GM18511 (cell line): ENCODE measurements around the gene SLAMF7.
"Not testable (repeated sequence)": the region's sequence is repeated elsewhere in the genome, so short reads cannot be mapped to it uniquely, and the experiment has no call there.

Experiments used
- ATAC-seq: cut with Tn5 transposase; IDR thresholded peaks from one replicate; pipeline ENCODE4 v1.9.1; 2021; ENCODE audit warnings: mild to moderate bottlenecking, moderate library complexity; ENCODE audit not compliant: unreplicated experiment

SLAMF7 gene

GRCh38 chr1:160720356-160721085, 18.5 kb upstream of the SLAMF7 start:
- ATAC-seq = no peak

GRCh38 chr1:160721473-160721872, 17.6 kb upstream of the SLAMF7 start:
- ATAC-seq = no peak

GRCh38 chr1:160722726-160723125, 16.3 kb upstream of the SLAMF7 start:
- no peak for ATAC-seq

- no peak for ATAC-seq
Observed at GRCh38 chr1:160723332-160723731, 15.7 kb upstream of the SLAMF7 start.

GRCh38 chr1:160724465-160725242, 14.4 kb upstream of the SLAMF7 start:
- ATAC-seq = no peak

GRCh38 chr1:160726114-160726497, 12.9 kb upstream of the SLAMF7 start:
- ATAC-seq = no peak

- ATAC-seq = peak; percentile 71
Observed at GRCh38 chr1:160726498-160727315, 12.3 kb upstream of the SLAMF7 start.

GRCh38 chr1:160727316-160727640, 11.8 kb upstream of the SLAMF7 start:
- ATAC-seq = no peak

- not testable (repeated sequence) for ATAC-seq
Observed at GRCh38 chr1:160731564-160731963, 7.5 kb upstream of the SLAMF7 start.

- ATAC-seq = no peak
Observed at GRCh38 chr1:160731990-160732389, 7.1 kb upstream of the SLAMF7 start.

GRCh38 chr1:160733898-160734297, 5.1 kb upstream of the SLAMF7 start:
- ATAC-seq = no peak

- ATAC-seq = no peak
Observed at GRCh38 chr1:160734301-160734700, 4.7 kb upstream of the SLAMF7 start.

- ATAC-seq = no peak
Observed at GRCh38 chr1:160738271-160738670, 776 bp upstream of the SLAMF7 start.

GRCh38 chr1:160740133-160740688, 1.2 kb downstream of the SLAMF7 start:
- ATAC-seq = no peak

GRCh38 chr1:160741092-160741501, 2.0 kb downstream of the SLAMF7 start:
- ATAC-seq = no peak

- ATAC-seq = no peak
Observed at GRCh38 chr1:160741612-160742348, 2.7 kb downstream of the SLAMF7 start.

- no peak for ATAC-seq
Observed at GRCh38 chr1:160742428-160743127, 3.5 kb downstream of the SLAMF7 start.

- ATAC-seq = no peak
Observed at GRCh38 chr1:160743266-160743665, 4.2 kb downstream of the SLAMF7 start.

- ATAC-seq = no peak
Observed at GRCh38 chr1:160744199-160744851, 5.3 kb downstream of the SLAMF7 start.
